Astrocyte of the hippocampus (primary cell): ENCODE data around the gene ATP2C2.
"Not testable (repeated sequence)": the region's sequence is repeated elsewhere in the genome, so short reads cannot be mapped to it uniquely, and the experiment has no call there.

Experiments used
- DNase-seq: peaks from one replicate; pipeline ENCODE4 v3.0.0; 2011; ENCODE audit warnings: low read depth, low spot score

ATP2C2 gene

GRCh38 chr16:84340325-84341040 lies 27.9 kb upstream of the ATP2C2 start:
- no peak for DNase-seq

- no peak for DNase-seq
Measured at GRCh38 chr16:84341528-84342295, 26.6 kb upstream of the ATP2C2 start.

DNA sequence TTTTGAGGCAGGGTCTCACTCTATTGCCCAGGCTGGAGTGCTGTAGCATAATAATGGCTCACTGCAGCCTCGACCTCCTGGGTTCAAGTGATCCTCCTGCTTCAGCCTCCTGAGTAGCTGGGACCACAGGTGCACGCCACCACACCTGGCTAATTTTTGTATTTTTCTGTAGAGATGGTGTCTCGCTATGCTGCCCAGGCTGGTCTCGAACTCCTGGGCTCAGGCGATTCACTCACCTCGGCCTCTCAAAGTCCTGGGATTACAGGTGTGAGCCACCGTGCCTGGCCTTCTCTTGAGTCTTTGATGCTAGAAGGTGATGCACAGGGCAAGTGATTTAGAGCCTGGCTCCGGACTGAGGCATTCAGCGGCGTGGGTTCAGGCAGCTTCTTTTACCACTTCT lies 24.5 kb upstream of the ATP2C2 start:
- not testable (repeated sequence) for DNase-seq

GRCh38 chr16:84344781-84345180 lies 23.6 kb upstream of the ATP2C2 start:
- DNase-seq, result no peak

- no peak for DNase-seq
Measured at GRCh38 chr16:84347161-84347560, 21.2 kb upstream of the ATP2C2 start.

DNA sequence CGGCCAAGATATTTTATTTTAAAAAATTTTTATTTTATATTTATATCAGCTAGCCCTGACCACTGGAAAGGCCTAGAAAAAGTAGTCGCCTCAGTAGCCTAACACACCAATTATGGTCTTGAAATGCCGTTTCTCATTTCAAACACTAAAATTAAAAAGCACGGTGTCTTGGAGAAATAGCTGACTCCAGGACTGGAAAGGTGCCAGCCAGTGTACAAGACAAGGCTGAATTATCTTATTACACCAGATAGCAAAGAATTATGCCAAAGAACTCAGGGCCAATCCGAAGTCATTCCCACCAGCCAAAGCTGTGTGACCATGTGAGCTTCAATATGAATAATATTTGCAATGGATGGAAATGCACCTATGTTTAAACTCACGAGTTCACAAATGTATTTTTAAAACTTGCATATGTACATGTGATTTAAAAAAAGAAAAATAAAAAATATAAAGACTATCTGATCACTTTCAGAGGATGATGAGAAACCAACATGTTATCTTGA lies 19.9 kb upstream of the ATP2C2 start:
- no peak for DNase-seq

- DNase-seq, result no peak
Measured at GRCh38 chr16:84349862-84350684, 18.3 kb upstream of the ATP2C2 start.

DNA sequence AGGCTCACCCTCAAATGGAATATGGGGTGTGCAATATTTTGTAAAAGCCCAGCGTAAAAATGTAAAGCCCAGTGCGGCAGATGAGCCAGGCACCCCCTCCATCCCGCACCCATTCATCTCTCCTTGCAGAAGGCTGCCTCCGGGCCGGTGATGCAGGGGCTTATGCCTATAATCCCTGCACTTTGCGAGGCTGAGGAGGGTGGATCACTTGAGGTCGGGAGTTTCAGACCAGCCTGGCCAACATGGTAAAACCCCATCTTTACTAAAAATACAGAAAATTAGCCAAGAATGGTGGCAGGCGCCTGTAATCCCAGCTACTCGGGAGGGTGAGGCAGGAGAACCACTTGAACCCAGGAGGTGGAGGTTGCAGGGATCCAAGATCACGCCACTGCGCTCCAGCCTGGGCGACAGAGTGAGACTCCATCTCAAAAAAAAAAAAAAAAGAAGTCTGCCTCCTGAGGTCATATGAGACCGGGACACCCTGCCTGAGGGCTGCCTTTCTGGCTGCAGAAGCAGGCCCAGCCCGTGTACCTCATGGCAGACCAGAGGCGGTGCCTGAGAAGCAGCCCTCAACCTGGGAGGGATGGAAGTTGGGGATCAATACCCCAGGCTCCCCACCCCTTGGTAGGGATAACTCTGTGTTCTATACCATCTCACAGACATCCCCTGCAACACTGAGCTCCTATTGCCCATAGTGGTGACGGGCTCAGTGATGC lies 17.5 kb upstream of the ATP2C2 start:
- DNase-seq, result no peak

DNA sequence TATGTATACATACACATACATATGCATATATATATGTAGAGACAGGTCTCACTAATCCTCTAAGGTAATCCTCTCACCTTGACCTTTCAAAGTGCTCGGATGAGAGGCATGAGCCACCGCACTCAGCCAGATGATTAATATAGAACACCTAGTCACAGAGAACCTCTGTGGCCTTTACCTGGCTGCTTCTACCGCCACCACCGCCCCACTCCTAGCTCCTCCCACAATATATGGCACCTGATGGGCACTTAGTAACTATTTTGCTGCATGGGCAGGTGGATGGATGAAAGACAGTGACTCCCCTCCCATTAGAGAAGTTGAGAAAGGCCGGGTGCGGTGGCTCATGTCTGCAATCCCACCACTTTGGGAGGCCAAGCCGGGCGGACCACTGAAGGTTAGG lies 16.7 kb upstream of the ATP2C2 start:
- no peak for DNase-seq

GRCh38 chr16:84354306-84354705 lies 14.0 kb upstream of the ATP2C2 start:
- no peak for DNase-seq

DNA sequence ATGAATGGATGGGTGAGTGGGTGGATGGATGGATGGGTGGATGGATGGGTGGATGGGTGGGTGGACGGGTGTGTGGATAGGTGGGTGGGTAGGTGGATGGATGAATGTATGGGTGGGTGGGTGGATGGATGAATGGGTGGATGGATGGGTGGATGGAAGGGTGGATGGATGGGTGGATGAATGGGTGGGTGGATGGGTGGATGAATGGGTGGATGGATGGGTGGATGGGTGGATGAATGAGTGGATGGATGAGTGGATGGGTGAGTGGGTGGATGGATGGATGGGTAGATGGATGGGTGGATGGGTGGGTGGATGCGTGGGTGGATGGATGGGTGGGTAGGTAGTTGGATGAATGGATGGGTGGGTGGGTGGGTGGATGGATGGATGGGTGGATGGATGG lies 13.2 kb upstream of the ATP2C2 start:
- no peak for DNase-seq

GRCh38 chr16:84356176-84356575 lies 12.2 kb upstream of the ATP2C2 start:
- DNase-seq, result no peak

GRCh38 chr16:84356591-84357116 lies 11.7 kb upstream of the ATP2C2 start:
- peak; percentile 4 for DNase-seq

GRCh38 chr16:84357191-84357651 lies 11.1 kb upstream of the ATP2C2 start:
- DNase-seq, result peak; percentile 53

DNA sequence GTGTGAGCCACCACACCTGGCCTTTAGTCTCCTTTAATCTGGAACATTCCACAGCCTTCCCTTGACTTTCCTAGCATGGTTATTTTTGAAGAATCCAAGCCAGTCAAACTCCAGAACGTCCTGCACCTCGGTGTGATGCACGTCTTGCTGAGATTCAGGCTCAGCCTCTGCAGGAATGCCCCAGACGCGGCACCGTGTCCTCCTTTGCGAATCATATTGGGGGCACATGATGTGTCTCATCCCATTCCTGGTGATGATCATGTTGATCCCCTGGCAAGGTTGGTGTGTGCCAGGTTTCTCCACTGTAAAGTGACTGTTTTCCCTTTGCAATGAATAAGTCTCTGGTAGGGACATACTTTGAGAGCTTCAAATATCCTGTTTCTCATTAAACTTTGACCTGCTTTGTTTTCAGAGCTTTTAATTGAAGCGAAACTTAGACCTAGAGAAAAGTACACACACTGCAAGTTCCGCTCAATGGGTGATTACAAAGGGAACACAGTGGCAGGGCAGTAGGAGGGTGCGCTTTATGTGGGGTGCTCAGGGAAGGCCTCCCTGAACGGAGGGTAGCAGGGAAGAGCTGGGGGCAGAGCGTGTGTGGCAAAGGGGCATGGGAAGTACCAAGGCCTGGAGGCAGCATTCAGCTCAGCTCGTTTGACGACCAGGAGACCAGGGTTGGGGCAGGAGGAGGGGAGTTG lies 9.6 kb upstream of the ATP2C2 start:
- DNase-seq, result no peak

- DNase-seq, result no peak
Measured at GRCh38 chr16:84359326-84359725, 9.0 kb upstream of the ATP2C2 start.

GRCh38 chr16:84360170-84360569 lies 8.2 kb upstream of the ATP2C2 start:
- peak; percentile 7 for DNase-seq

- DNase-seq, result no peak
Measured at GRCh38 chr16:84360748-84361147, 7.6 kb upstream of the ATP2C2 start.

DNA sequence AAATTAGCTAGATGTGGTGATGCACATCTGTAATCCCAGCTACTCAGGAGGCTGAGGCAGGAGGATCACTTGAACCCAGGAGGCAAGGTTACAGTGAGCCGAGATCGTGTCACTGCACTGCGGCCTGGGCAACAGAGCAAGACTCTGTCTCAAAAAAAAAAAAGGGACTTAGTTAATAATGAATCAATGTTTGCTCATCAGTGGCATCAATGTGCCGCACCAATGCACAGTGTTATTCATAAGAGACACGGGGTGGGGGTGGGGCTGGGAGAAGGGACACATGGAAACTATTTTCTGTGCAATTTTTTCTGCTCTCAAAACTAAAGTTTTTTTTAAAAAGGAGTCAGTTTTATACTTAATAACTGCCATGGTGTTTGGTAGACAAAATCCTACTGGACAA lies 6.8 kb upstream of the ATP2C2 start:
- no peak for DNase-seq

DNA sequence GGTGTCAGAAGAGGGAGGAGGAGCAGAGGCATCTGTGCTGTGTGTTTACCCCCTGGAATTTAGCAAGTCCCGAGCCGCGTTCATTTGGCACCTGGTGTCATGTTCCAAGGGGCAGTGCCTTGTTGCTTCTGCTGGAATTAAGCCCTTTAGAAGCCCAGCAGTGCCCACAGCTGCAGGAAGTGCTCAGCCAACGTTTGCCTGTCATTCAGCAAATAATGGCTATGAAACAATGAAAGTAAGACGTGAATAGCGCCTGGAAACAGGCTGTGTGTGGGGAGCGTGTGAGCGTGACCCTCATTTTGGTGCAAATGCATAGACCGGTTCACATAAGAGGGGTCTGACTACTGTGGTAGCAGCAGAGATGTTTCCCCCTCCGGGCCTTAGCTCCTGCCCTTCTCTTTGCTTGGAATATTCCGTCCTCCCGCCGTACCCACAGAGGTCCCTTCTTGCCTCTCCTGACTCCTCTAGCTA lies 5.8 kb upstream of the ATP2C2 start:
- no peak for DNase-seq
